IPS-18c (cell line): ENCODE data around the gene U2AF2.
"Not testable (repeated sequence)": the region's sequence is repeated elsewhere in the genome, so short reads cannot be mapped to it uniquely, and the experiment has no call there.

Experiments
- H3K4me3 ChIP-seq: 2 replicates; pipeline ENCODE4 v1.7.0; 2013; ENCODE audit warnings: low read depth, mild to moderate bottlenecking, low read length, moderate library complexity; ENCODE audit not compliant: insufficient read depth
- H3K9me3 ChIP-seq: one replicate; pipeline ENCODE4 v1.6.1; 2013; ENCODE audit warnings: mild to moderate bottlenecking, low read length, moderate library complexity; ENCODE audit not compliant: control insufficient read depth, insufficient read depth

U2AF2 gene

GRCh38 chr19:55702131-55702627 is 47.3 kb downstream of the U2AF2 start:
- Histone ChIP-seq H3K9me3 (peaks cover 5% of the 10 kb centered on the region), H3K4me3 (no peak overlapping the region)

GRCh38 chr19:55703790-55704215 is 49.0 kb downstream of the U2AF2 start:
- H3K9me3 ChIP-seq, result peaks cover 5% of the 10 kb centered on the region

GRCh38 chr19:55704494-55705245 is 49.8 kb downstream of the U2AF2 start:
- H3K4me3 ChIP-seq, result no peak overlapping the region
- H3K9me3 ChIP-seq, result peaks cover 5% of the 10 kb centered on the region

More at GRCh38 chr19:55703790-55704215, 49.0 kb downstream of the U2AF2 start:
- no peak overlapping the region for H3K4me3 ChIP-seq

GRCh38 chr19:55705972-55706371 is 51.1 kb downstream of the U2AF2 start:
- peaks cover 5% of the 10 kb centered on the region for H3K9me3 ChIP-seq

GRCh38 chr19:55711719-55712118 is 56.9 kb downstream of the U2AF2 start:
- no peak overlapping the region for H3K4me3 ChIP-seq
- peaks cover 7% of the 10 kb centered on the region for H3K9me3 ChIP-seq

More at GRCh38 chr19:55705972-55706371, 51.1 kb downstream of the U2AF2 start:
- H3K4me3 ChIP-seq, result no peak overlapping the region

GRCh38 chr19:55712804-55713631 is 58.2 kb downstream of the U2AF2 start:
- Histone ChIP-seq H3K4me3 (no peak overlapping the region), H3K9me3 (peaks cover 7% of the 10 kb centered on the region)

GRCh38 chr19:55716531-55716930 is 61.7 kb downstream of the U2AF2 start:
- H3K4me3 ChIP-seq, result no peak overlapping the region
- peaks cover 7% of the 10 kb centered on the region for H3K9me3 ChIP-seq

- Histone ChIP-seq H3K4me3 (no peak overlapping the region), H3K9me3 (peaks cover 7% of the 10 kb centered on the region)
Observed at GRCh38 chr19:55717251-55717650, 62.4 kb downstream of the U2AF2 start.

- H3K9me3 ChIP-seq, result not testable (repeated sequence)
Observed at GRCh38 chr19:55717879-55718711, 63.3 kb downstream of the U2AF2 start.

GRCh38 chr19:55720214-55720746 is 65.4 kb downstream of the U2AF2 start:
- H3K9me3 ChIP-seq, result peaks cover 2% of the 10 kb centered on the region

More at GRCh38 chr19:55717879-55718711, 63.3 kb downstream of the U2AF2 start:
- not testable (repeated sequence) for H3K4me3 ChIP-seq

GRCh38 chr19:55720801-55721200 is 66.0 kb downstream of the U2AF2 start:
- Histone ChIP-seq H3K4me3 (no peak overlapping the region), H3K9me3 (peaks cover 2% of the 10 kb centered on the region)

More at GRCh38 chr19:55720214-55720746, 65.4 kb downstream of the U2AF2 start:
- no peak overlapping the region for H3K4me3 ChIP-seq

GRCh38 chr19:55723491-55723890 is 68.7 kb downstream of the U2AF2 start:
- Histone ChIP-seq H3K9me3 (peaks cover 4% of the 10 kb centered on the region), H3K4me3 (no peak overlapping the region)
